ENCODE data around the gene CPEB1.
"Not testable (repeated sequence)": the region's sequence is repeated elsewhere in the genome, so short reads cannot be mapped to it uniquely, and the experiment has no call there.

CPEB1 gene

DNA sequence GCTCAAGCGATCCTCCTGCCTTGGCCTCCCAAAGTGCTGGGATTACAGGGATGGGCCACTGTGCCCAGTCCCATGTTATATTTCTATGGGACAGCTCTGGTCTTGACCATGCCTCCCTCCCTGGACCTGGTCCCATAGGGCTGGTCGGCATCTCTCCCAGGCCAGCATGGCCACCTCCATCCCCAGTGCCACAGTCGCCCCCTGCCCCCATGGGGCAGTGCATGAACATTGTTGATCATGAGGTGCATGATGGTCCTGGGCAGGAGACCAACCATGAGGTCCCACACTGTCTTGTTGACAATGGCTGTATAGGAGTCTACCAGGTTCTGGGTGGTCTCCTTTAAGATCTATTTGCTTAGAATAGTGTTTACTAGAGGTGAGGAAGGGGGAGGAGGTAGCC, 113.4 kb downstream of the CPEB1 start:
- no peak for TF ChIP-seq CTCF (IDR thresholded peaks at IDR 0.05; ENCODE audit: extremely low read depth, insufficient read depth, missing control alignments)
- no peak for DNase-seq (ENCODE audit: low spot score)
- in situ Hi-C loops (cut with MboI; ENCODE audit: low pct_unique_long_range_greater_than_20kb, low sequenced_read_pairs, unreplicated experiment), result loop anchor here (10.0 to 25.0 kb wide), 3 partner anchors 272 to 471 kb away; partner anchors contain the start of genes EFL1 and SAXO2

DNA sequence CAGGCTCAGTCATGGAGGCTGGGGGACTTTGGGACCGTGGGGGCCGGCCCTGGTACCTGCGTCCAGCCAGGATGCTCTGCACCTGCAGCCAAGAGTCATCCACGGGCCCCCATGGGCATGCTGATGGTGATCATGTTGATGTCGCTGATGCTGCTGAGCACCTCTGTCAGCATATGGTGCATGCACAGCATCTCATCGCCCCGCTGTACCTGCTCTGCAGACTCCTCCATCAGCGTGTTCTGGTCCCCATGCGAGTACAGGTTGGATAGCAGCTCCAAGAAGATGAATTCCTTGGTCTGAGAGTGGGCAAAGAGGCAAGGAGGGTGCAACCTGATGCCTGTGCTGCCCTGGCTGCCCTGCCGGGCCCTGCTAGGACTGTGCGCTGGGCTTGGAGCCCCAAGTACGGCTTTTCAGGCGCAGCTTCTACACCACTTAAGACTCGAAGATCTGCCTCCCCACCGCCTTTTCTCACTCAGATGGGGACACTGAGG, 114.1 kb downstream of the CPEB1 start:
- no peak for TF ChIP-seq CTCF (IDR thresholded peaks at IDR 0.05; ENCODE audit: extremely low read depth, insufficient read depth, missing control alignments)
- DNase-seq (ENCODE audit: low spot score), result no peak
- in situ Hi-C loops (cut with MboI; ENCODE audit: low pct_unique_long_range_greater_than_20kb, low sequenced_read_pairs, unreplicated experiment), result loop anchor here (10.0 to 25.0 kb wide), 3 partner anchors 271 to 472 kb away; partner anchors contain the start of genes EFL1 and SAXO2

DNA sequence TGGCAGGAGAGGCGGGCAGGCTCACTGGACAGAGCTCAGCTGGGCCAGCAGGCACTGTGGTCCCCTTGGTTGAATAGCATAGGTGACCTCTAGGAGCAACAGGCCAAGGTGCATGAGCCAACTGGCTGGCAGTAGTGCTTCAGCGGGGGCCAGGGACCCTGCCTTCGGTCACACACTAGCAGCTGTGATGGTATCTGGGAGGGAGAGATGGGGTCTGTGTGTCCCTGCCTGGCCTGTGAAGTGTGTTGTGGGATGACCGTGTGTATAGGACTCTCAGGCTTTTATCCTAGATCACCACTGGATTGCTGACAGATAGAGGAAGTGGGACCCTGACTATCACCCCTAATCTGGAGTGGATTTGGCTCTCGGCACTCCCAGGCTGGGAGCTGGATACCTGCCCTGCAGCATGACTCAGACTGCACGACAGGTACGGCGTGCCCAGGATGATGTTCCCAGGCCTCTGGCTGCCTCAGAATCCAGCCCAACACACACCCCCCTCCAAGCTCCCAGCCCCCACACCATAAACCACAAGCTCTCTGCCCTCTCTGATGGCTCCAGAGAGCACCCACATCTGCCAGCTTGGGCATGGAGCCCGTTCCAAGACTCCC, 114.7 kb downstream of the CPEB1 start:
- no peak for DNase-seq (ENCODE audit: low spot score)
- in situ Hi-C loops (cut with MboI; ENCODE audit: low pct_unique_long_range_greater_than_20kb, low sequenced_read_pairs, unreplicated experiment), result loop anchor here (10.0 to 25.0 kb wide), 3 partner anchors 270 to 472 kb away; partner anchors contain the start of genes EFL1 and SAXO2
- TF ChIP-seq CTCF (IDR thresholded peaks at IDR 0.05; ENCODE audit: extremely low read depth, insufficient read depth, missing control alignments), result no peak

DNA sequence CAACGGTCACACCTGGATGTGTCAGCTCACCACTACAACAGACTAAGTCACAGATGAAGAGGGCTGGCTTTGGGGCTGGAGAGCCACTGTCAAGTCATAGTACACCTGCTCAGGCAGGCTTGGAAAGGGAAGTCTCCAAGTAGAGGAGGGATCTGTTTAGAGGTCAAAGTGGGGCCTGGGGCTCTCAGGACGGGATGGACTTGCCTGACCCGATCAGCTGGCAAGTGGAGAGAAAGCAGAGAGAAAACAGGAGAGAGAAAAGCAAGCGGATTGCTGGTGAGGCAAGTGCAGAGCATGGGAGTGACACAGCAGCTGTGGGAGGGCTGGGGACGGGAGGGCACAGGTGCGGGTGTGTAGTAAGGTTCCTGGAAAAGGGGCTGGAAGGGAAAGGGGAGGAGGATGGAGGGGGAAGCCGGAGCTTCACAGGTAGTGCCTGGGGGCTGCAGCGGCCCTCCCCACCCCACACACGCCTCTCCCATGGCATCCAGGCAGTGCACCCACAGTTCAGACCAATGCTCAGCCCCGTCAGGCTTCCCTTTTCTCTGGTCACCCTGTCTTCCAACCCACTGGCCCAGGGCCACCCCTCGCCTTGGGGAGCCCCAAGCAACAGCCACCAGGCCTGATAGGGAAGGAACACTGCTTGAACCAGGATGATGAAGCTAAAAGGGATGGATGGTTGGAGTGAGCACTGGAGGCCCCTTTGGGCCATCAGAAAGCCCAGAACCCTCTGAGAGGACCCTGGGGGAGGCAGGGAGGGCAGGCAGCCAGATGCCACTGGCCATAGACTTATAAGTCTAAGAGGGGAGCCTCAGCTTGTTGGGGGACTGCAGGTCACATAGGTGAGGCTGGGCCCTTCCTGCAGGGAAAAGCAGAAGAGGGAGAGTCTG, 115.4 kb downstream of the CPEB1 start:
- TF ChIP-seq CTCF (IDR thresholded peaks at IDR 0.05; ENCODE audit: extremely low read depth, insufficient read depth, missing control alignments), result no peak
- in situ Hi-C loops (cut with MboI; ENCODE audit: low pct_unique_long_range_greater_than_20kb, low sequenced_read_pairs, unreplicated experiment), result loop anchor here (10.0 to 25.0 kb wide), 3 partner anchors 269 to 473 kb away; partner anchors contain the start of genes EFL1 and SAXO2
- DNase-seq (ENCODE audit: low spot score), result no peak

DNA sequence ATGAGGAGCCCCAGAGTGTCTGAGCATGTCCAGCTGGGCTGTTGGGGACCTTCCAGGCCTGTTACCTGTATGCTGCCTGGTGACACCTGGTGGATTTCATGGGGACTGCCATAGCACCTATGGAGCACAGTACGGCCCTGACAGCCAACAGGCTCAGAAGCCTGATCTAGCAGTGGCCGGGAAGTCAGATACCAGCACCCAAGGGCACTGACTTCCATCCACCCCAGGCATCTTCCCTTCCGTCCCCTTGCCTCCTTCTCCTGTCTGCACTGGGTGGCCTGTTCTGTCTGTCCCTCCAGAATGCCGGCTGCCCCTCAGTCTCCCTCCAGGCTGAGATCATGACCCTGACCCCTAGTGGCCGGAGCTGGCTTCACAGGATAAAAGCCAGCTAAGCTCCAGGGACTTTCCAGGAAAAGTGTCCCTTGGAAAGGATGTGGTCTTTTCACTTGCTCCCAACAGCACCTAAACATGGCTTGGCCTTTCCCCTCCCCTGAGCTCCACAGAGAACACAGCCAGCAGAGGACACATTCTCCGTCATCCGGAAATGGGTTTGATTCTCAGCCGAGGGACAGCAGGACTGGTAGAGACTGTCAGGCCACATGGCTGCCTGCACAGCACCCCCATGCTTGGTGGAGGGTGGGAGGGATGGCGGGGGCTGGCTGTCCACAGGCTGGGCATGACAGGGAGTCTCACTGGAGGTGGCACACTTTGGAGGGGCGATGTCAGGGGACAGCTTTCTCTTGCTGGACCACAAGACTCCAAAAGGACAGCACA, 116.4 kb downstream of the CPEB1 start:
- DNase-seq (ENCODE audit: low spot score), result peak; percentile 71
- peak; percentile 83 for TF ChIP-seq CTCF (IDR thresholded peaks at IDR 0.05; ENCODE audit: extremely low read depth, insufficient read depth, missing control alignments)
- in situ Hi-C loops (cut with MboI; ENCODE audit: low pct_unique_long_range_greater_than_20kb, low sequenced_read_pairs, unreplicated experiment), result loop anchor here (10.0 to 25.0 kb wide), 3 partner anchors 268 to 474 kb away; partner anchors contain the start of genes EFL1 and SAXO2

DNA sequence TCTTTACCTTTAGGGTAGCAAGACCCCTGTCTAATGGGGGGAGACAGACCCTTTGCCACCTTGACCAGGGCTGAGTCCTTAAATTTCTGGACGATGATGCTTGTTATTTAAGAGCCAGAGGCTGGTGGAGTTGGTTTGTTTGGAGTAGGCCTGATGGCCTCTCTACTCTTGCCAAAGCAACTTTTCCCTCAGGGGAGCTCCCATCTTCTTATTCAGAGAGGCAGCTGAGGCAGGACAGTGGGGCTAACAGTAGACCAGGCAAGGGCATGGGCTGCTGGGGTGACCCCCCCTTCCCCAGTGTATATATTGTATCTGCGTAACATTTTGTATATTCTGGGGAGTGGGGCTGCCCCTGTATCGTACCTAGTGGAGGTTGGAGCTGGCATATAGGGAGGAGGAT, 117.2 kb downstream of the CPEB1 start:
- no peak for DNase-seq (ENCODE audit: low spot score)
- in situ Hi-C loops (cut with MboI; ENCODE audit: low pct_unique_long_range_greater_than_20kb, low sequenced_read_pairs, unreplicated experiment), result loop anchor here (10.0 to 25.0 kb wide), 3 partner anchors 268 to 475 kb away; partner anchors contain the start of genes EFL1 and SAXO2
- TF ChIP-seq CTCF (IDR thresholded peaks at IDR 0.05; ENCODE audit: extremely low read depth, insufficient read depth, missing control alignments), result no peak

DNA sequence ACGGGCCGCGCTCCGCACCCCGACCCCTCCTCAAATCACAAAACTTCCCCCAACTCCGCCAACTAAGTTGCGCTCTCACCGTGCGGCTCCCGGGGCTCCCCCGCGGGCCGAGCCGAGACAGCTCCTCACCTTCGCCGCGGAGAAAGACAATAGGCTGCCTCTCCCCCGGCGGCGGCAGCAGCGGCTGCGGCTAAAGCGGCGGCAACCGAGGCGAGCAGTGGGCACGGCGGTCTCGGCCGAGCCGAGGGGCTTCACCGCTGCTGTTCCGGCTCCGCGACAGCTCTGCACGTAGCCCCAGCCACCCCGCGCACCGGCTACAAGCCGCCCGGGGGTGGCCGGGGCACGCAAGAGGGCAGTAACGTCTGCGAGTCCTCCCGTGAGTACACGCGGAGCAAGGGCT, 133.6 kb downstream of the CPEB1 start:
- in situ Hi-C loops (cut with MboI; ENCODE audit: low pct_unique_long_range_greater_than_20kb, low sequenced_read_pairs, unreplicated experiment); DNase-seq (ENCODE audit: low spot score): not testable (repeated sequence)

DNA sequence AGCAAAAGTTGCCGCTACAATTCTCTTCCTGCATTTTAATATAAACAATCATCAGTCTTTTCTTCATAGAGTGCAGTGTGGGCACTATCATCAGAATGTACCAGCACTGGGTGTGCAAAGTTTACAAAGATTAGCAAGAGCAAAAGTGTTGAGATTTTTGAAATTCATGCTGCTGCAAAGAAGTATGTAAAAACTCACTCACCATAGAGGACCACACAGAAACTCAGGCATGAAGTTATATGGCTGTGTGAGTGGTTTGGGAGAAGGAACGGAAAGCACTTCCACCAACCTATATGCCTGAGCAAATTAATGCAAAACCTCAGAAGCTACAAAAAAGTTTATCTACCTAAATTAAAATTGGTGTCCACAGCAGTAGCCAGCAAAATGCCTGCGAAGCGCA, 139.5 kb downstream of the CPEB1 start:
- peak; percentile 1 for DNase-seq (ENCODE audit: low spot score)
- in situ Hi-C loops (cut with MboI; ENCODE audit: low pct_unique_long_range_greater_than_20kb, low sequenced_read_pairs, unreplicated experiment), result not testable (repeated sequence)

- in situ Hi-C loops (cut with MboI; ENCODE audit: low pct_unique_long_range_greater_than_20kb, low sequenced_read_pairs, unreplicated experiment); DNase-seq (ENCODE audit: low spot score): not testable (repeated sequence)
Observed at GRCh38 chr15:82507087-82507486, 140.1 kb downstream of the CPEB1 start.

Data from GM13977 (cell line).